ENCODE measurements around the gene OR2A12. TPM values are rescaled to one million over a fixed set of nuclear protein-coding genes. Genes with fewer than 3 reads are reported as not detected.

Gene OR2A12
- total RNA-seq, 1 donor from 2014 or later = not detected

- intact Hi-C loops (cut with DNase I) = no loop called here
- ATAC-seq (no peak), DNase-seq (no peak)
- Histone ChIP-seq H3K27ac (no peak overlapping the region), H3K36me3 (no peaks in the 10 kb centered on the region), H3K9me3 (no peaks in the 10 kb centered on the region), H3K27me3 (ENCODE audit: low read depth) (no peaks in the 10 kb centered on the region), H3K4me1 (no peaks in the 10 kb centered on the region), H3K4me3 (no peak overlapping the region)
- no peak for TF ChIP-seq CTCF (IDR thresholded peaks at IDR 0.05)
Measured at GRCh38 chr7:144069953-144070352, 16.1 kb upstream of the OR2A12 start.

- TF ChIP-seq CTCF (IDR thresholded peaks at IDR 0.05) = no peak
- H3K4me1 ChIP-seq = no peaks in the 10 kb centered on the region
- no peak for ATAC-seq
- no peaks in the 10 kb centered on the region for H3K9me3 ChIP-seq
- H3K4me3 ChIP-seq = no peak overlapping the region
- no peaks in the 10 kb centered on the region for H3K36me3 ChIP-seq
- no peaks in the 10 kb centered on the region for H3K27me3 ChIP-seq (ENCODE audit: low read depth)
- no peak overlapping the region for H3K27ac ChIP-seq
- DNase-seq = no peak
- intact Hi-C loops (cut with DNase I) = no loop called here
Measured at GRCh38 chr7:144074374-144074773, 11.7 kb upstream of the OR2A12 start.

- DNase-seq (no peak), ATAC-seq (no peak)
- no peak overlapping the region for H3K4me3 ChIP-seq
- H3K4me1 ChIP-seq = no peaks in the 10 kb centered on the region
- H3K27ac ChIP-seq = no peak overlapping the region
- no peak for TF ChIP-seq CTCF (IDR thresholded peaks at IDR 0.05)
- H3K9me3 ChIP-seq = peaks cover 7% of the 10 kb centered on the region
- intact Hi-C loops (cut with DNase I) = no loop called here
- no peaks in the 10 kb centered on the region for H3K36me3 ChIP-seq
- H3K27me3 ChIP-seq (ENCODE audit: low read depth) = no peaks in the 10 kb centered on the region
Measured at GRCh38 chr7:144086730-144087129, 652 bp downstream of the OR2A12 start.

GRCh38 chr7:144087230-144087629 lies 1.2 kb downstream of the OR2A12 start:
- intact Hi-C loops (cut with DNase I) = no loop called here
- H3K36me3 ChIP-seq = no peaks in the 10 kb centered on the region
- ATAC-seq = no peak
- no peaks in the 10 kb centered on the region for H3K4me1 ChIP-seq
- TF ChIP-seq CTCF (IDR thresholded peaks at IDR 0.05) = no peak
- H3K4me3 ChIP-seq = no peak overlapping the region
- no peak for DNase-seq
- peaks cover 7% of the 10 kb centered on the region for H3K9me3 ChIP-seq
- no peak overlapping the region for H3K27ac ChIP-seq
- no peaks in the 10 kb centered on the region for H3K27me3 ChIP-seq (ENCODE audit: low read depth)

- intact Hi-C loops (cut with DNase I) = no loop called here
- ATAC-seq = no peak
- no peak for TF ChIP-seq CTCF (IDR thresholded peaks at IDR 0.05)
Measured at GRCh38 chr7:144090667-144091066, 4.6 kb downstream of the OR2A12 start.

GRCh38 chr7:144098776-144099175 lies 12.7 kb downstream of the OR2A12 start:
- no peak for TF ChIP-seq CTCF (IDR thresholded peaks at IDR 0.05)
- Histone ChIP-seq H3K27ac (no peak overlapping the region), H3K27me3 (ENCODE audit: low read depth) (peaks cover 16% of the 10 kb centered on the region), H3K4me3 (no peak overlapping the region), H3K9me3 (no peaks in the 10 kb centered on the region), H3K4me1 (no peaks in the 10 kb centered on the region), H3K36me3 (no peaks in the 10 kb centered on the region)
- no peak for ATAC-seq
- intact Hi-C loops (cut with DNase I) = no loop called here
- DNase-seq = no peak

More at GRCh38 chr7:144090667-144091066, 4.6 kb downstream of the OR2A12 start:
- Histone ChIP-seq H3K27me3 (ENCODE audit: low read depth) (peaks cover 6% of the 10 kb centered on the region), H3K36me3 (no peaks in the 10 kb centered on the region), H3K9me3 (peaks cover 7% of the 10 kb centered on the region), H3K4me1 (no peaks in the 10 kb centered on the region), H3K4me3 (no peak overlapping the region), H3K27ac (no peak overlapping the region)
- no peak for DNase-seq
